ENCODE data around the gene GOLIM4.

GOLIM4 gene

DNA sequence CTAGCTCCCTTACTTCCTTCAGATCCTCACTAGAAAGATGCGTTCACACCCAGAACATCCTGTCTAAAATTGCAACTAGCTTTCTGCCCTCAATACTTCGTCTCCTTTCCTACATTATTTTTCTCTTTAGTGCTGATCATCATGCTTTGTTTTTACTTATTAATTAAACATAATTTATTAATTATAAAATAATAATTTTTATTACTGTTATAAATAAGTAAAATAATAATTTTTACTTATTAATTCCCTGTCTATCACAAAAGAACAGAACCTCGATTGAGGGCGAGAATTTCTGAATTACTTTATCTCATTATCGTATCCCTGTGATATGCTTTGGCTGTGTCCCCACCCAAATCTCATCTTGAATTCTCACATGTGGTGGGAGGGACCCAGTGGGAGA lies 41.3 kb downstream of the GOLIM4 start:
- TF ChIP-seq, protein P1, sequence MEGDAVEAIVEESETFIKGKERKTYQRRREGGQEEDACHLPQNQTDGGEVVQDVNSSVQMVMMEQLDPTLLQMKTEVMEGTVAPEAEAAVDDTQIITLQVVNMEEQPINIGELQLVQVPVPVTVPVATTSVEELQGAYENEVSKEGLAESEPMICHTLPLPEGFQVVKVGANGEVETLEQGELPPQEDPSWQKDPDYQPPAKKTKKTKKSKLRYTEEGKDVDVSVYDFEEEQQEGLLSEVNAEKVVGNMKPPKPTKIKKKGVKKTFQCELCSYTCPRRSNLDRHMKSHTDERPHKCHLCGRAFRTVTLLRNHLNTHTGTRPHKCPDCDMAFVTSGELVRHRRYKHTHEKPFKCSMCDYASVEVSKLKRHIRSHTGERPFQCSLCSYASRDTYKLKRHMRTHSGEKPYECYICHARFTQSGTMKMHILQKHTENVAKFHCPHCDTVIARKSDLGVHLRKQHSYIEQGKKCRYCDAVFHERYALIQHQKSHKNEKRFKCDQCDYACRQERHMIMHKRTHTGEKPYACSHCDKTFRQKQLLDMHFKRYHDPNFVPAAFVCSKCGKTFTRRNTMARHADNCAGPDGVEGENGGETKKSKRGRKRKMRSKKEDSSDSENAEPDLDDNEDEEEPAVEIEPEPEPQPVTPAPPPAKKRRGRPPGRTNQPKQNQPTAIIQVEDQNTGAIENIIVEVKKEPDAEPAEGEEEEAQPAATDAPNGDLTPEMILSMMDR (IDR thresholded peaks at IDR 0.05; ENCODE audit: insufficient read depth, low read depth, low read length, missing control alignments), result no peak
- no peak for DNase-seq (ENCODE audit: low read depth)
- no peak overlapping the region for H3K4me3 ChIP-seq (ENCODE audit: low read length)

DNA sequence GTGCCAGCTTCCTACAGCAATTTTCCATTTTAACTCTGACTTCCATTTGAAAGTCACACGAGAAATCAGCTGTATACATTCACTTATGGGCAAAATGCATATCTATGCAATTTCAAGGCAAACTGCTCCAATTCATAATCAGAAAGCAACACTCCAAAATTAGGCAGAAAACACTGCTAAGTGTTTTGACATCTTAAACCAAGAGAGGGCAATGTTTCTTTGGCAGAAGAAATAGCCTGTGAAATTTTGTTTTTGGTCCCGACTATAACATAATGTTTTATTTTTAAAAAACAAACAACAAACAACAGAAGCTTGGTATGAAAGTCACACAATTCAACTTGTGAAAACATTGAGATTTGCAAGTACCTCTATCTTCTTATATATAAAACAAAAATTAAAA lies 42.6 kb downstream of the GOLIM4 start:
- DNase-seq (ENCODE audit: low read depth), result no peak
- TF ChIP-seq, protein P1 (IDR thresholded peaks at IDR 0.05; ENCODE audit: insufficient read depth, low read depth, low read length, missing control alignments), result peak; percentile 13
- no peak overlapping the region for H3K4me3 ChIP-seq (ENCODE audit: low read length)

DNA sequence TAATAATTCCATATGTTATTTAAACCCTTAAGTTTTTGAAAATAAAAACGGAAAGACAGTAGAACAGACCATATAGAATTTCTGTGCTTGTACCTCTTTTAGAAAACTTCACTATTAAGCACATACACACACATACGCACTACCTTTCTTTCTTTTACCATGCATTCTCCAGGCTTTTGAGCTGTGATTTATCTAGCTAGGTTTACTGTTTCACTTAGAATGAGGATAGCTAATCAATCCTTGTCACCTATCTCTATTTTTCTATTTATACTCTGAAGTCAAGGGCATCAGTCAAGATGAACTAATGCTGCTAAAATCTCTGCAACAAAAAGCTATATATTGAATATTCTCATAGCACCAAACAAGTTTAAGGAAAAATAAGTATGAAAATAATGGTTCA lies 43.2 kb downstream of the GOLIM4 start:
- TF ChIP-seq, protein P1 (IDR thresholded peaks at IDR 0.05; ENCODE audit: insufficient read depth, low read depth, low read length, missing control alignments), result no peak
- DNase-seq (ENCODE audit: low read depth), result no peak
- no peak overlapping the region for H3K4me3 ChIP-seq (ENCODE audit: low read length)

DNA sequence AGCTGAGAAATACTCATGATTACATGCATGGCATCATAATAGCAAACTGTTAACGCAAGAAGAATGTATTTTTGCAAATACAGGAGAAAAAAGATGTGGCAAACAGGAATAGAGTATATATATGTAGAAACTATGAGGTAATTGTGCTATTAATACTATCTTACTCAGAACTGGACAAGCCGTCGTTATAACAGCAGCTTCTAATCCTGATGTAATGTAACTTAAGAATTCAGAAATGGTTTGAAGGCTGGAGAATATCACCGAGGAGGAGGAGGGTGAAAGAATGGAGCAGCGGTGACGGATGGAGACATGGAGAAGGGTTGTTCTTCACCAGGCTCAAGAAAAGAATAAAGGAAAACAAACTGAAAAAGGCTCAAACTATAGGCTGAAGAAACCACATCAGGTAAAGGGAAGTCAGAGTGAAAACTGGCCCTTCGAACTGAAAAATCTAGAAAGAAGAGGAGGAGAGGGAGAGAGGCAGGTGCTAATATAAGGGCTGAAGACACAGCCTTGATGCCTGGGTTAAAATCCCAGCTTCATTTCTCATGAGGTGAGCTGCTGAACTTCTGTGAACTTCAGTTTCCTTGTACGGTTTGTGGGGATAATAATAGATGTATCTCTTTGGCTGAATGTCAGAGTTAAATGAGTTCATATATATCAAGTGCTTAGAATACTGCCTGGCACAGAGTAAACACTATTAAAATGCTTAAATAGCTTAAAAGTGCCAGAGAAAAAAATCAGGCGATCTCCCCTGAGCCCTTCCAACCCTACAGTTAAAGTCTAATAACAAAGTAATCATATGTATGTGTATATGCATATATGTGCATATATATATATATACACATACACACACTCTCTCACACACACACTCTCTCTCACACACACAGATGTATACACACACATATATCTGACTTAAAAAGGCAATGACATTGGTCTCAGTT lies 43.9 kb downstream of the GOLIM4 start:
- DNase-seq (ENCODE audit: low read depth), result peak; percentile 24
- TF ChIP-seq, protein P1 (IDR thresholded peaks at IDR 0.05; ENCODE audit: insufficient read depth, low read depth, low read length, missing control alignments), result no peak
- no peak overlapping the region for H3K4me3 ChIP-seq (ENCODE audit: low read length)

DNA sequence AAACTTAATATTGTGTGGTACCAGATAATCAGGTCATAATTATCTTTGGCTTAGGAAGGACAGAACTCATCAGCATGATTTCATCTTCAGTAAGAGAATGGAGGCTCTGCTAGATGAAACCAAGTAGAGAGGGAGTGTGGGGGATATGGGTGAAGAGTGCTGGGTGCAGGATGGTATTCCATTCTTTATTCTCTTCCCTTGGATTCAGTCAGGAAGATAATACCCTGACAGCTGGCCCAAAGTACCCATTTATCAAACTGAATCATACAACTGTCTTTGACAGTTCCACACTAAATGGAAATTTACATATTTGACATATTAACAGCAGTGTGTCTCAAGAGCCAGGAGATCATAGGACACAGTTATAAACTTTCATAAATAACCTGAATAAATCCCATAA lies 44.7 kb downstream of the GOLIM4 start:
- H3K4me3 ChIP-seq (ENCODE audit: low read length), result no peak overlapping the region
- TF ChIP-seq, protein P1 (IDR thresholded peaks at IDR 0.05; ENCODE audit: insufficient read depth, low read depth, low read length, missing control alignments), result no peak

DNA sequence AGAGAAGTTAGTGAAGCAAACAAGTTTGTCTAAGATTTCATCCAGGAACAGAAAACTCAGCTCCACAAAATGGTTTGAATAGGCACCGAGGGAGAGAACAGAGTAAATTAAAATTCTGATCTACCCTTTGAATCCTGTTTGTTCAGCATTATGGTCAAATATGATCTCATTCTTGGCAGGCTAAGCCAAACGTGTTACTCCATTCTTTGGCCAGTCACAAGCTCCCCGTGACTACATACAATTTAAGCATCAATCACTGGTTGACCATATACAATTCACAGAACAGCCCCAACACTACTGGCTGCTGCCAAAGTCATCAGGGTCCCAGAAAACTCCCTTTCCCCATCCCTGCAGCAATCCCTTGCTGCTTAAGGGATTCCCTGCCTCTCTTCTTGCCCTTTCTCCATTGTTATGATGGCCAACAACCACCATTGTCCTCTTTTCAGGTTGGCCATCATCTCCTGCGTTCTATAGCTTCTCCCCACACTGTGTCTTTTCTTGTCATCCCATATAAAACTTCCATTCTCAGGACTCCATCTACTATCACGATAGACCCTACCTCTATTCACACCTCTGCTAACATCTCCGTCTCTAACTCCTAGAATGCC lies 46.3 kb downstream of the GOLIM4 start:
- DNase-seq (ENCODE audit: low read depth), result peak; percentile 43
- no peak overlapping the region for H3K4me3 ChIP-seq (ENCODE audit: low read length)
- TF ChIP-seq, protein P1 (IDR thresholded peaks at IDR 0.05; ENCODE audit: insufficient read depth, low read depth, low read length, missing control alignments), result no peak

More for the DNA sequence above, 44.7 kb downstream of the GOLIM4 start:
- no peak for DNase-seq (ENCODE audit: low read depth)

Data from epithelial cell of esophagus (primary cell).